D721Med (cell line): ENCODE measurements around the gene PCMTD2.

Experiments
- DNase-seq: peaks from one replicate; pipeline ENCODE4 v3.0.0; 2011; ENCODE audit warnings: low spot score; ENCODE audit not compliant: insufficient read length
- FAIRE-seq: peaks from 2 replicates; lab custom pipeline; 2011; peaks lifted over from hg19 to GRCh38; lab: Jason Lieb, UNC
- TF ChIP-seq, protein P1 (sequence below): IDR thresholded peaks from 2 replicates; pipeline ENCODE4 v1.5.1; 2012; ENCODE audit warnings: mild to moderate bottlenecking, control low read depth; ENCODE audit not compliant: insufficient read depth; ENCODE audit errors: missing control alignments

Gene PCMTD2

GRCh38 chr20:64212755-64213154 is 42.8 kb upstream of the PCMTD2 start:
- FAIRE-seq (no peak), DNase-seq (no peak)
- TF ChIP-seq, protein P1, sequence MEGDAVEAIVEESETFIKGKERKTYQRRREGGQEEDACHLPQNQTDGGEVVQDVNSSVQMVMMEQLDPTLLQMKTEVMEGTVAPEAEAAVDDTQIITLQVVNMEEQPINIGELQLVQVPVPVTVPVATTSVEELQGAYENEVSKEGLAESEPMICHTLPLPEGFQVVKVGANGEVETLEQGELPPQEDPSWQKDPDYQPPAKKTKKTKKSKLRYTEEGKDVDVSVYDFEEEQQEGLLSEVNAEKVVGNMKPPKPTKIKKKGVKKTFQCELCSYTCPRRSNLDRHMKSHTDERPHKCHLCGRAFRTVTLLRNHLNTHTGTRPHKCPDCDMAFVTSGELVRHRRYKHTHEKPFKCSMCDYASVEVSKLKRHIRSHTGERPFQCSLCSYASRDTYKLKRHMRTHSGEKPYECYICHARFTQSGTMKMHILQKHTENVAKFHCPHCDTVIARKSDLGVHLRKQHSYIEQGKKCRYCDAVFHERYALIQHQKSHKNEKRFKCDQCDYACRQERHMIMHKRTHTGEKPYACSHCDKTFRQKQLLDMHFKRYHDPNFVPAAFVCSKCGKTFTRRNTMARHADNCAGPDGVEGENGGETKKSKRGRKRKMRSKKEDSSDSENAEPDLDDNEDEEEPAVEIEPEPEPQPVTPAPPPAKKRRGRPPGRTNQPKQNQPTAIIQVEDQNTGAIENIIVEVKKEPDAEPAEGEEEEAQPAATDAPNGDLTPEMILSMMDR, result no peak

DNA sequence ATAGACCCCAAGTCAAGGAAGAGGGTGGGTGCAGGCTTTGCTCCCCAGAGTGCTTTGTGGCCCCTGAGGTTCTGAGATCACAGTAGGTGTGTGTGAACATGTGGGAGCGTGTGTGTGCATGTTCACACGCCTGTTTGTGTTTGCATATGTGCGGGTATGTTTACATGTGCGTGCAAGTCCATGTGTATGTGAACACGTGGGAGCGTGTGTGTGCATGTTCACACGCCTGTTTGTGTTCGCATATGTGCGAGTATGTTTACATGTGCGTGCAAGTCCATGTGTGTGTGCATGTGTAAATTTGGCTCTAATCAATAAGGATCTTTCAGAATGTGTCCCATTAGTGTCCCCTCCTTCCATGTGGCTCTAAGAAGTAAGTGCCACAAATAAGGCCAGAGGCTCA is 41.4 kb upstream of the PCMTD2 start:
- TF ChIP-seq, protein P1, result no peak
- DNase-seq (no peak), FAIRE-seq (no peak)

DNA sequence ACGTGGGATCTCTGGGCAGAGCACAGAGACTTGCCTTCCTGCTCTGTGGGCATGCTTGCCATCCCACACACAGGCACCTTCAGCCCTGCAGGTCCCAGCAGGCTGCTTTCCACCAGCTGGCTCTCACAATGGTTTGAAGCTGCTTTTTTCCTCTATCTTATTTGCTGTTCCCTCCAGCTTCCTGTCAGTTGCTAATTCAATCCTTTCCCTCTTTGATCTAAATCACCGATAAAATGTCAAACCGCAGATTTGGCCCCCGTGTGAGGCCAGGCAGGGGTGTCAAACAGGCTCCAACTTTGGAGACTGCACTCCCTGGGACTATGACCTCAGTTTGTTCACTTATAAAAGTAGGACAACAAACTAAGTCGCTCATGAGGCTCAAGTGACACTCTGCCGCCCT is 40.6 kb upstream of the PCMTD2 start:
- FAIRE-seq, result no peak
- no peak for DNase-seq
- TF ChIP-seq, protein P1, result no peak

GRCh38 chr20:64216036-64216435 is 39.5 kb upstream of the PCMTD2 start:
- TF ChIP-seq, protein P1, result no peak
- DNase-seq (no peak), FAIRE-seq (no peak)

DNA sequence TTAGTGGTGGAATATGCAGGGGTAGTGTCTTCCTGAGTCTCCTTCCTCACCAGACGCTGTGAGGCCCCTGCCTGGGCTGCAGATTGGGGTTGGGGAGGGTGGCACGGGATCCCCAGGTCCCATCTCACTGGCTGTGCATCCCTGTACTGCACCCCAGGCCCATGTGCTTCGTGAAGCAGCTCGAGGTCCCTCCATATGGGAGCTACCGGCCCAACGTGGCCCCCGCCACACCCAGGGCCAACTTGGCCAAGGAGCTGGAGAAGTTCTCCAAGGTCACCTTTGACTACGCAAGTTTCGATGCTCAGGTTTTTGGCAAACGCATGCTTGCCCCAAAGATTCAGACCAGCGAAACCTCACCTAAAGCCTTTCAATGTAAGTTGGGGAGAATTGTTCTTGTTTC is 38.6 kb upstream of the PCMTD2 start:
- DNase-seq (no peak), FAIRE-seq (no peak)
- TF ChIP-seq, protein P1, result no peak

DNA sequence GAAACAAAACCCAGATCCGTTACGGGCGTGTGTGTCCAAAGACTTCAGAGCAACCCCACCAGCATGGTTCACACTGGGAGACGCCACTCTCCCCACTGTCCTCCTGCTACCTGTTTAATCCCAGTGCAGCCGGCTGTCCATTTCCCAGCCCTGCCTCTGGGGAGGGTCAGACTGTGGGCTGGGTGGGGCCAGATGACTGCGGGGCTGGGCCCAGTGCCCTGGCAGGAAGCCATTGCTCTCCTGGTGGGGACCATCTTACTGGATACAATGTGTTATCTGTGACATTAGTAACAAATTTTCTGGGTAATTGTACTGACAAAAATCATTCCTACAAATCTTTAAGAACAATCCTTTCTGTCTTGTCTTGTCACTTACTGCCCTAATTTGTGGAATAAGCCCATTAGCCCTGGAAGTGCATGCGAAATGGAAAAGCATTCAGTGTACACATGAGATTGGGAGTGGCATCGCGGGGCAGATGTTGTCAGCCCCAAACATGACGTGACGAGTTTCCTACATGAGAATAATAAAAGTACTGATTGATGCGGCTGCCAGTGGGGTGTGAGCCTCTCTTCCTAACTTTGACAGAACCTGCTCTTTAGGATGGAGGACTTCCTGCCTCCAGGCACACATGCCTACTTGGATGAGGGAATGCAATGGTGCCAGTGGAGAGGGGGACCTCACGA is 37.9 kb upstream of the PCMTD2 start:
- FAIRE-seq, result no peak
- TF ChIP-seq, protein P1, result no peak
- DNase-seq, result no peak

- FAIRE-seq (no peak), DNase-seq (no peak)
- TF ChIP-seq, protein P1, result no peak
Observed at GRCh38 chr20:64219202-64219601, 36.3 kb upstream of the PCMTD2 start.
